Hepatocyte (in vitro differentiated cells): ENCODE measurements around the gene DRAP1. TPM values are rescaled to one million over a fixed set of nuclear protein-coding genes. Genes with fewer than 3 reads are reported as not detected.
A peak's percentile ranks its signal among the peaks of the same experiment; 100 is the strongest.

Experiments used
- DNase-seq: peaks from one replicate; pipeline ENCODE4 v3.0.0-alpha.2; 2016; ENCODE audit warnings: low spot score
- H2AFZ ChIP-seq: fragments of 200-600 bp; sonication (generic); 2 replicates; pipeline ENCODE4 v1.6.0; 2016; ENCODE audit warnings: antibody characterized with exemption, mild to moderate bottlenecking
- H3K27ac ChIP-seq: fragments of 200-600 bp; sonication (generic); 2 replicates; pipeline ENCODE4 v1.5.1; 2016; ENCODE audit warnings: mild to moderate bottlenecking
- H3K27me3 ChIP-seq: fragments of 200-600 bp; sonication (generic); 2 replicates; pipeline ENCODE4 v1.6.1; 2016
- H3K36me3 ChIP-seq: fragments of 200-600 bp; sonication (generic); replicated peaks from 2 replicates; pipeline ENCODE4 v1.5.1; 2016; ENCODE audit warnings: low read depth; ENCODE audit not compliant: insufficient read depth
- H3K4me1 ChIP-seq: fragments of 200-600 bp; sonication (generic); 2 replicates; pipeline ENCODE4 v1.5.1; 2016; ENCODE audit warnings: mild to moderate bottlenecking, moderate library complexity; ENCODE audit not compliant: insufficient read depth
- H3K4me2 ChIP-seq: fragments of 200-600 bp; sonication (generic); 2 replicates; pipeline ENCODE4 v1.6.0; 2016
- H3K4me3 ChIP-seq: fragments of 200-600 bp; sonication (generic); 2 replicates; pipeline ENCODE4 v1.5.1; 2016; ENCODE audit warnings: mild to moderate bottlenecking
- H3K79me2 ChIP-seq: fragments of 200-600 bp; sonication (generic); 2 replicates; pipeline ENCODE4 v1.6.0; 2017; ENCODE audit warnings: mild to moderate bottlenecking
- H3K9me2 ChIP-seq: fragments of 200-600 bp; sonication (generic); replicated peaks from 2 replicates; pipeline ENCODE4 v1.6.0; 2017; ENCODE audit warnings: mild to moderate bottlenecking; ENCODE audit not compliant: insufficient read depth
- H3K9me3 ChIP-seq: fragments of 200-600 bp; sonication (generic); 2 replicates; pipeline ENCODE4 v1.5.1; 2016; ENCODE audit warnings: low read depth, mild to moderate bottlenecking
- H4K20me1 ChIP-seq: fragments of 200-600 bp; sonication (generic); 2 replicates; pipeline ENCODE4 v1.6.0; 2016; ENCODE audit warnings: mild to moderate bottlenecking; ENCODE audit not compliant: insufficient read depth, poor library complexity, severe bottlenecking
- EZH2 ChIP-seq: fragments of 200-600 bp; sonication (generic); IDR thresholded peaks from 2 replicates; pipeline ENCODE4 v1.6.1; 2016; ENCODE audit warnings: antibody characterized with exemption, mild to moderate bottlenecking, borderline replicate concordance
- EZH2phosphoT487 ChIP-seq: fragments of 200-600 bp; sonication (generic); IDR thresholded peaks from one replicate; pipeline ENCODE4 v1.6.1; 2018; ENCODE audit warnings: antibody characterized with exemption, mild to moderate bottlenecking, low read depth, moderate library complexity; ENCODE audit not compliant: unreplicated experiment, severe bottlenecking
- WGBS: methylation state at CpG from one replicate; pipeline ENCODE4 v1.1.6; 2016; ENCODE audit warnings: low lambda C conversion rate; ENCODE audit errors: missing lambda C conversion rate; 5-methylcytosine and 5-hydroxymethylcytosine counted together
- polyA plus RNA-seq: library from polyadenylated mRNA; unstranded; fragments of >200 nt; fragmentation: Nextera tagmentation; extraction: Ambion mirVana; gene quantifications from 2 replicates; pipeline ENCODE4 v1.2.1, GENCODE V29; 2016
- total RNA-seq: library from RNA; depleted of rRNA; stranded (reverse); fragments of >200 nt; gene quantifications from 2 replicates; pipeline ENCODE4 v1.2.3, GENCODE V29; 2014
- TF ChIP-seq, protein P1 (sequence below): fragments of 200-600 bp; sonication (generic); IDR thresholded peaks from 2 replicates; pipeline ENCODE4 v1.5.1; 2016; ENCODE audit warnings: antibody characterized with exemption, mild to moderate bottlenecking; ENCODE audit not compliant: poor library complexity

Gene DRAP1
- total and polyA plus RNA-seq, 2 experiments from 2014 or later, result 59.1 to 158 TPM

- Histone ChIP-seq H3K9me2 (no peaks in the 10 kb centered on the region), H3K9me3 (no peaks in the 10 kb centered on the region), H3K36me3 (no peaks in the 10 kb centered on the region), H3K27me3 (peaks cover 19% of the 10 kb centered on the region), H4K20me1 (no peaks in the 10 kb centered on the region), H3K4me3 (no peak overlapping the region), H3K79me2 (no peaks in the 10 kb centered on the region), H3K4me1 (peaks cover 15% of the 10 kb centered on the region), H3K27ac (peak overlapping the region; percentile 55), H3K4me2 (no peak overlapping the region), H2AFZ (no peak overlapping the region)
- TF ChIP-seq EZH2 (no peak), EZH2phosphoT487 (no peak)
- TF ChIP-seq, protein P1, sequence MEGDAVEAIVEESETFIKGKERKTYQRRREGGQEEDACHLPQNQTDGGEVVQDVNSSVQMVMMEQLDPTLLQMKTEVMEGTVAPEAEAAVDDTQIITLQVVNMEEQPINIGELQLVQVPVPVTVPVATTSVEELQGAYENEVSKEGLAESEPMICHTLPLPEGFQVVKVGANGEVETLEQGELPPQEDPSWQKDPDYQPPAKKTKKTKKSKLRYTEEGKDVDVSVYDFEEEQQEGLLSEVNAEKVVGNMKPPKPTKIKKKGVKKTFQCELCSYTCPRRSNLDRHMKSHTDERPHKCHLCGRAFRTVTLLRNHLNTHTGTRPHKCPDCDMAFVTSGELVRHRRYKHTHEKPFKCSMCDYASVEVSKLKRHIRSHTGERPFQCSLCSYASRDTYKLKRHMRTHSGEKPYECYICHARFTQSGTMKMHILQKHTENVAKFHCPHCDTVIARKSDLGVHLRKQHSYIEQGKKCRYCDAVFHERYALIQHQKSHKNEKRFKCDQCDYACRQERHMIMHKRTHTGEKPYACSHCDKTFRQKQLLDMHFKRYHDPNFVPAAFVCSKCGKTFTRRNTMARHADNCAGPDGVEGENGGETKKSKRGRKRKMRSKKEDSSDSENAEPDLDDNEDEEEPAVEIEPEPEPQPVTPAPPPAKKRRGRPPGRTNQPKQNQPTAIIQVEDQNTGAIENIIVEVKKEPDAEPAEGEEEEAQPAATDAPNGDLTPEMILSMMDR, result no peak
- 85% methylated on average over 8 of the region's 8 CpGs for WGBS
- DNase-seq, result no peak
Observed at GRCh38 chr11:65903715-65904114, 15.5 kb upstream of the DRAP1 start.

GRCh38 chr11:65906602-65907001, 12.6 kb upstream of the DRAP1 start:
- Histone ChIP-seq H3K79me2 (no peaks in the 10 kb centered on the region), H4K20me1 (no peaks in the 10 kb centered on the region), H3K4me2 (no peak overlapping the region), H3K9me3 (no peaks in the 10 kb centered on the region), H2AFZ (no peak overlapping the region), H3K27ac (no peak overlapping the region), H3K36me3 (no peaks in the 10 kb centered on the region), H3K4me1 (peaks cover 2% of the 10 kb centered on the region), H3K9me2 (no peaks in the 10 kb centered on the region), H3K27me3 (peaks cover 1% of the 10 kb centered on the region), H3K4me3 (no peak overlapping the region)
- no peak for DNase-seq
- WGBS, result 88% methylated on average over 5 of the region's 5 CpGs
- TF ChIP-seq, protein P1, result no peak
- TF ChIP-seq EZH2phosphoT487 (no peak), EZH2 (no peak)

DNA sequence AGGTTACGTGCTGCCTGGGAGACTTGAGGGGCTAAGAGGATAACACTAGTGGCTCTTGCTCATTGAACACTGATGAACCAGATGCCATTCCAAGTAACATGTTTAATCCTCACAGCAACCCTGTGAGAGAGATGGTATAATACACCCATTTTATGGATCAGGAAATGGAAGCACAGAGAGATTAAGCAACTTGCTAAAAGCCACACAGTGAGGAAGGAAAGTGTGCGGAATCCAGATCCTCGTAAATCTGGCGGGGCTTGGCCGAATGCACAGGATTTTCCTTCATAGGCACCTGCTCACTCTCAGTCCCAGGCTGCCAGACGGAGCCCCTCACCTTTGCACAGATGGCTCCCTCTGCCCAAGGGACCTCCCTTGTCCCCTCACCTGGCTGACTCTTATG, 11.3 kb upstream of the DRAP1 start:
- no peak overlapping the region for H3K4me2 ChIP-seq
- no peaks in the 10 kb centered on the region for H3K9me3 ChIP-seq
- H3K27me3 ChIP-seq, result no peaks in the 10 kb centered on the region
- 77% methylated on average over 6 of the region's 6 CpGs for WGBS
- H3K4me1 ChIP-seq, result peaks cover 4% of the 10 kb centered on the region
- H2AFZ ChIP-seq, result no peak overlapping the region
- no peak overlapping the region for H3K4me3 ChIP-seq
- no peaks in the 10 kb centered on the region for H3K79me2 ChIP-seq
- no peak overlapping the region for H3K27ac ChIP-seq
- no peak for DNase-seq
- H3K36me3 ChIP-seq, result no peaks in the 10 kb centered on the region
- TF ChIP-seq, protein P1, result no peak
- TF ChIP-seq EZH2 (no peak), EZH2phosphoT487 (no peak)
- no peaks in the 10 kb centered on the region for H3K9me2 ChIP-seq
- H4K20me1 ChIP-seq, result no peaks in the 10 kb centered on the region
